T follicular helper cell (primary cell): ENCODE results near the gene PRR5L.

ENCODE experiments used
- DNase-seq: peaks from one replicate; pipeline ENCODE4 v3.0.0-alpha.2; 2020; ENCODE audit warnings: low read depth

The PRR5L gene

DNA sequence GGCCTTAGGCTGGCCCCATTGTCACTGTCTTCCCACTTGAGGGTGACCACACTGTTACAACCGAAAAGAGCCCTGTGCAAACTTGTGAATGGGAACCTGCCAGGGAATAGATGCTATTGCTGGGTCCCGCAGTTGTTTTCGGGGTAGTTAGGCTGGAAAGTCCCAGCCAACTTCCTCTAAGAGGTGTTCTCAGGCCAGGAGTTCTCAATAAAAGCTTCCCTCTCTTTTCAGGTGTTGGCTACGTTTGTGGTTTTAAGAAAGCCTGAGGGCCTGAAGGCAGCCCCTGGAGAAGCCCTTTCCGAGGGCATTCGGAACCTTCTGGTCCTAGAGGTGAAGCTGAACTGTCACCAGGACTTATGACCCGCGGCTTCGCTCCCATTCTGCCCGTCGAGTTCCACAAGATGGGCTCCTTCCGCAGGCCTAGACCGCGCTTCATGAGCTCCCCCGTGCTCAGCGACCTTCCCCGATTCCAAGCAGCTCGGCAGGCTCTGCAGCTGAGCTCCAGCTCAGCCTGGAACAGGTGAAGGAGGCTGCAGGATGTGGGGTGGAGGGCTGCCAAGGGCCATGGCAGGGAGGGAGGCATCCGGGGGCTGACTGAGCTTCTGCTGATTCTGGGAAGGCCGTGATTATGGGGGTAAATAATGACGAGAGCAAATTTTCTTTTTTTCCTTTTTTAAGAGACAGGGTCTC is 104.8 kb downstream of the PRR5L start:
- no peak for DNase-seq

DNA sequence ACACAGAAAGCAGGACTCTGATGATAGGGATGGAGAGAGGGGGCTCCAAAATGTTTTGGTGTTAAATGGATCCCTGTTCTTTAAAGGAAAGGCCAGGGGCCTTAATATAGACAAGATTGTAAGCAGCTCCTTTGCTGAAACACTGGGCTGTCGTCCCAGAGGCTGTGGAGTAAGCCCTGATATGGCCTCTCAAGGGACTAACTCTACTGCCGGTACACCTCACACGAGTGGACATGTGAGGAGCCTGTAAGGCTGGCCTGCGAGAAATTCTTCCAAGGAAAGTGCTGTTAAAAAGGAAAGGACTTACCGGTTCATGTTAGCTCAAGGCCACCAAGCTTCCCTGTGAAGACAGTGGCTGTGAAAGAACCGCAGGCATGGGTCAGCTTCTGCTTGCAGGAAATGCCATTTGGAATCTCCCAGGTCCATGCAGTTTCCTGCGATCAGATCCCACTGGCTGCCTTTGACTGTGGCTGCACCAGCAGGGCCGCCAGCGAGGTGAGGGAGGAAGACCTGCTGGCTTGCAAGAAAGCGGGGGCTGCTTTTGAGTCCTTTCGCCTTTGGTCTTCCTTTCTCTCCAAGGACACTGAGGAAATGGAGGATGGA is 106.6 kb downstream of the PRR5L start:
- DNase-seq = no peak

DNA sequence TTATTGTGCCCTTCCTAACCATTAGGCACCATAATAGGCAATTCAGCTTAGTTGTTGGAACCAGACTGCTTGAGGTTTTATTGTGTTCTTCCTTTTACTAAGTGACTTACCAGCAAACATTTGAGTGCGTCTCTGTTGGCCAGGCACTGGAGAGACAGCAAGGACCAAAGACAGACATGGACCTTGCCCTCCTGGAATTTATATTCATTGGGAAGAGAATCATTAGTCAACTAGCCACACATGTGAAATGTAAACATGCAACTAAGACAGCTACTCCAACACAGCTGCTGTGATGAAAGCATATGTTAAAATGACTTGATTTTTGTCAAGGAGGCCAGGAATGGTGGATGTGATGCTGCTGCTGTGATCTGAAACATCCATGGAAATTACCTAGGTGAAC is 107.6 kb downstream of the PRR5L start:
- DNase-seq = no peak

DNA sequence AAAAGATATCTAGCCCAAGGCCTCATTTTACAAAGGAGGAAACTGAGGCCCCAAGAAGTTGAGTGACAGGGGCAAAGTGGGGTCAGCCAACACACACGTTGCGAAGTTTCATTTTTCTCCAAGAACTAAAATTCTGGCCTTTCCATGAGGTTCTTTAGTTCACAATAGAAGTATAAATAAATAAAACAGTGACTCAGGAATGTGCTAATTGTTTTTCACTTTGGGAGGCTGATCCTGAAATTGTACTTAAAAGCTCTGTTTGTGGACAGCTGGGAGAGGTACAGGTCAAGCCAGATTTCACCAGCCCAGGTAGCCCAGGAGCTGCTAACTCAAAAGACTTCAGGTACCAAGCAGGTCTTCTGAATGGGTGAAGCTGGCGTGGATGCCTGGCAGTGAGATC is 108.7 kb downstream of the PRR5L start:
- no peak for DNase-seq

DNA sequence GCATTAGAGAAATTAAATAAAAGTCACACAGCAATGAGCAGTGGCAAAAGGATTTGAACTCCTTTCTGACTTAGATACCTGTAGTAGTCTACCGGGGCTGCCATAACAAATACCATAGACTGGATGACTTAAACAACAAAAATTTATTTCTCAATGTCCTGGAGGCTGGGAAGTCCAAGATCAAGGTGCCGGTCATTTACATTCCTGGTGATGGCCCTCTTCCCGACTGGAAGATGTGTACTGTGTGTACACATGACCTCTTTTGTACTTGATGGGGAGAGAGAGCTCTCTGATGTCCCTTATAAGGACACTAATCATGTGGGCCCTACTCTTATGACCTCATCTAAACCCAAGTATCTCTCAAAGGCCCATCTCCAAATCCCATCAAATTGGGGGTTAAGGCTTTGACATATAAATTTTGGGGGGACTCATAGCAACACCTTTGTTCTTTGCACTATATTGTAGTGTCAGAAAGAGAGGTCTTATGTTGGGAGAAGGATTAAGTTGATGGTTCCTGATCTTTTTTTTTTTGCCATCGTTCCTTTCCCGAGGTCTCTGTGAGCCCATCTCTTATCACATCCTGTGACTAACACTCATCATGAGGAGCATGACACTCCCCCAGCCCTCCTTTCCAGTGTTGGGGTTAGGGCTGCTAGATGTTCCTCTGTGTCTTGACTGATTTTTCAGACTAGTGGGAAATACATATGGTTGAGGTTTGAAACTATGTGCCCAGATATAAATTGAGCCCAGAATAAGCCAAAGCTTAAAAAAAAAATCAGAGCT is 109.7 kb downstream of the PRR5L start:
- DNase-seq = no peak

DNA sequence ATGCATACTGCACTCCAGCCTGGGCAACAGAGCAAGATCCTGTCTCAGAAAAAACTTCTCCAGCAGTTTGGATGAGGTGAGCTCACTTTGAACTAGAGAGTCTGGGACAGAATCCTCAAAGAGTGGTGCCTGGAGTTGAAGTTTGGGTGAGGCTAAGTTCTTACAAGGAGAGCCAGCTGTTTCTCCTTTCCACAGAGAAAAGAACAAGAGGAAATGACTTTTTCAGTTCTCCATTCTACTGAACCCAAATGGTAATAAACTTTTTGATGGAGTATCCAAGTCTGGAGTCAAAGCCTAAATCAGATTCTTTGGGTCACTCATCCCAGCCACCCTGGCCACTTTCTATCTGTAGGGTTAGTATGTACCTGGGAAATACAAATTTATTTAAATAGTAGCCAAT is 111.3 kb downstream of the PRR5L start:
- DNase-seq = no peak

DNA sequence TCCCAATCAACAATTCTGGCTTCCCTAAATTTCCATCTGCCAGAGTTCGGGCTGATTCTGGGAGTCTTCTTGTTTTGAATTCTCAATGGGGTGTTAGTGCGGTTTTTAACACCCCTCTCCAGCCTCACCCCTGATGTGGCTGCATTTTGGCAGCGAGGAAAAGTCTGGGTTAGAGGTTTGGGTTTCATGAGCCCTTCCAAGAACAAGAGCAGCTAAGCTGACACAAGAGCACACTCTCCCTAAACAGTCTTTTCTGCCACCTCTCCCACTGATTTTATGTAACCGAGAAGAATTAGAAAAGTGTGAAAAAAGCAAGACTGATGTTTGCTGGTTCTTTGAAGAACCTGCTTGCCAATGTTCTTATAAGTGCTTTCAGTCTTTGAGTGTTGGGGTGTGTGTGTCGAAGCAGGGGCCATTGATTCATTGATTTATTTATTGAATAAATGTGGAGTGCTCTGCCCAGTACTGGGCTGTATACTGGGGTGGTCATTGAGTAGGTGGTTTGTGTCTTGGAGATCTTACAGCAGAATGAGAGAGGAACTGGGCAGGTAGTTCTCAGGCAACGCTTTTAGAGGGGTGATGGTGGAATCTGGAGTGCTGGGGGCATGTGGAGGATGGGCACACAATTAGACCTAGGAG is 112.5 kb downstream of the PRR5L start:
- no peak for DNase-seq

DNA sequence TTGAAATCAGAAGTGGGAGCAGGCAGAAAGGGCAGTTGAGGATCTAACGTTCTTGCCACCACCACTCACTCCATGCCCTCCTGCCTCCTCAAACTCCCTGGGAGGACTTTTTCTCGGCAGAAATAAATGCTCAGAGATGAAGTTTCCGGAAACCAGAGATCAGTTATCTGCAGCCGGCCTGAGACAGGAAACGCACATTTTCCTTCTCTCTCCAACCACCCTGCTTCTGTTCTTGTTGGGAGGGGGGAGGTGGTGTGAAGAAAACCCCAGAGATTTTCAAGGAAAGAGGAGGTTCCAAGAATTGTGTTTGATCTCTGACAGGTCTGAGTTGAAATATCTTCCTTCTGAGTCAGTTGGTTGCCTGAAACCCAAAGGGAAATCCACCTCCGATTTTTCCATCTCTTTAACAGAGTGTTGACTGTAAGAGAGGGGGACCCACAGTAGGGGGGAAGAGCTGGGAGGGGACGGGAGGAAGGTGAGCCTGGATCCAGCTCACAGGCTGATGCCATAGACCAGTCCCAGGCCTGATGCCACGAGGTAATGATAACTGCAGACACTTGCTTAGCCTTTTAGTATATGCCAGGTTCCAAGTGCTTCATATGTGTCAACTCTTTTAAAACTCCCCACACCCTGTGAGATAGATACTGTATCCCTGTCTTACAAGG is 113.2 kb downstream of the PRR5L start:
- no peak for DNase-seq

DNA sequence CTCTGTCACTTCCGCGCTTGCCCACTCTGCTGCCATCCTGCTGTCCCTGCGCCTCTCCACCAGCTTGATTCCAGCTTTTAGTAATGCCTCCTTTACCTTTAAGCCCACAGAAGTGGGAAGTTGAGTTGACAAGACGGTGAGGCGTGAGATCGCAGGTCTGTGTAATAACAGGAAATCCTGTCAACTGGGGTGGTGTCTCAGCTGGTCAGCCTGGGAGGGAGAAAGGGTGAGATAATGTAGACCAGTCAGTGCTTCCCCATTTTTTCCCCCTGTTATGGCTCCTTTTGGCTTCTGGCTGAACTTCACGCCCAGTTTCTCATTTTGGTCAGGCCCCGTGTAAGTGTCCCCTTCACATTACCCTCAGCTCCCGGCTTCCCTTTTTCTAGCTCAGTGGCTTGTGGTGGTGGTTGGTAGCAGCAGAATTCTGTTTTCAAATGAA is 115.1 kb downstream of the PRR5L start:
- no peak for DNase-seq

DNA sequence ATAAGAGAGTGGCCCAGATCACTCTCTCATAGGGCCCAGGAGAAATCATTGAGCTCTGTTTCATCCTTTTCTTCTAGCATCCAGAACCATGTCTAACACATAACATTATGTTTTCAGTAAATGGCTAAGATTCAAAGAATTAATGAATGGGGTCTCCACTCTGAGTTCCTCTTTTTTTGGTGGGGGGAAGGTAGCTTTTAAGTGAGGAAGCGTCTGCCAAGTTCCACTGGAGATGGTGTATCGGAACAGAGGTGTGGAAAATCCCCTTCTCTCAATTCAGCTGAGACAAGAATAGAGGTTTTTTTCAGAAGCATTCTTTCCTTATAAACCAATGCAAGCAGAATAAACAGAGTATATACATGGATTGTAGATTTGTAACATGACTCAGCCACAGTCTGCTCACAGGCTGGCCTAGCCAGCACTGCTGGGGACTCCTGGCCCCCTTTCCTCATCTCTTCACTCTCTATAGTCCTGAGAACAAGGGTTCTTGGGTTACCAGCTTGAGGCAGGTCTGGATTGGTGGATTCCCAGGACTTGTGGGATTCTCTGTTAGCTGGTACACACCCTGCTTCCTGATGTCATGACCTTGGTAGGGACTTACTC is 116.8 kb downstream of the PRR5L start:
- DNase-seq = no peak

DNA sequence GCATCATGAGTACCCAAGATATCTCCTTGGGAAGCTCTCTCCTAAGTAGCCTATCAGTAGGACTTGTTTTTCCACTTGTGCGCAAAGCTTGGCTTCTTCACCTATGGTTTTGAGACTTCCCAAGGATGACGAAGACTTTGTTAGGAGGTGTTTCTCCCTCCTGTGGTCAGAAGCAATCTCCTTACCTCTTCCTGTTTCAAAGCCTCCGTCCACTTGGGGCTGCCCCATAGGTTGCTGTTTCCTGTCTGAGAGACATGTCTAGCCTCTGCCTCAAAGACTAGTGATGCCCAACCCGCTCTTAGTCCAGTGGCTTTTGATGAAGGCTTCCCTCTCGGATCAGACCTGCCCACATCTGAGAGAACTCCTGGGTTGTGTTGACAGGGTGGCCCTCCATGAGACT is 121.1 kb downstream of the PRR5L start:
- no peak for DNase-seq

DNA sequence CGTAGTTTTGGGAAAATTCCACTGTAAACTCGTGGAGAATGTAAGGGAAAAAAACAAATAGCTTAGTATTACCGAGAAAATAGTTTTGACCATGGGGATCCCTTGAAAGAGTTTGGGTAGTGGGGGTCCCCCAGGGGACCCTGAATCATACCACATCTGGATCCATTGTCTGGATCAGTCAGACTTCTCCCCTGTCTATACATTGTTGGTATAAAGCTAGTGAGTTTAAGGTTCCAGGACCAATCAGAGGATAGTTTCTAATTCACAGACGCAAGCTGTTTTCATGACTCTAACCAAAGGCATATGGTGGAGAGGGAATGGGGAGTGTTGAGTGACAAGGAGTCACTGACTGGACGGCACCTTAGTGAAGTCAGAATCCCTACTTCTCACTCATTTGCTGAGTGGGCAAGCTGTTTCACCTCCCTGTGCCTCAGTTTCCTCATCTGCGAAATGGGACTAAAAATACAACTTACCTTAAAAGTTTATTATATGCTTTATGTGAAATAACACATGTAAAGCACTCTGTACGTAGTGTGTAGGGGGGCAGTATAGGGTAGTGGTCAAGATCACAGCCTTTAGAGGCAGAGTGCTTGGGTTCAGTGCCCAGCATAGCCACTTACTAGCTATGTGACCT is 123.8 kb downstream of the PRR5L start:
- DNase-seq = no peak

DNA sequence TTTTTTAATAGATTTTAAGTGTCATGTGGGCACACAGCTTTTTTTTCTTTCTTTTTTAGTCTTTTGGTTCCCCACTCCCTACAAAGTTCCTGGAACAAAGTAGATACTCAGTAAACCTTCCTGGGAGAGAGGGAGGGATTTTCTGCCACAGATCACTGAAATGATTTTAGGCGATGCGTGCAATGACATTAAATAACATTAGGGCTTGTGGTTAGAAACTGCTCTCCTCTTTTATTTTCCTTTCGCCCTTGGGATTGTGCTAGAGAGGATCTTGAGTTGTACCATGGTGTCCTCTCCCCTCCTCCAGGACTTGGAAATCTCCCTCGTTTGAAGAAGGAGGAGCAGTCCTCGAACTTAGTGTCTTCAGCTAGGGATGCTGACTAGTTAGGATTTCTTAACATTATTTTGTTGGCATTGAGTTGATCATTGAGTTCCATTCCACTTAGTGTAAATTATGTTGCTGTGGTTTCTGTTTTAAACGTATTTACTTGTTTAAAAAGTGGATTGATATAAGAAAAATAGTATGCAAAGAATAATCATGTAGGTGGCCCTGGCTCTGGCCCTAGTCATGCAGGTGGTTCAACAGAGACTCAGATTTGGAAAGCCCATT is 125.6 kb downstream of the PRR5L start:
- no peak for DNase-seq

DNA sequence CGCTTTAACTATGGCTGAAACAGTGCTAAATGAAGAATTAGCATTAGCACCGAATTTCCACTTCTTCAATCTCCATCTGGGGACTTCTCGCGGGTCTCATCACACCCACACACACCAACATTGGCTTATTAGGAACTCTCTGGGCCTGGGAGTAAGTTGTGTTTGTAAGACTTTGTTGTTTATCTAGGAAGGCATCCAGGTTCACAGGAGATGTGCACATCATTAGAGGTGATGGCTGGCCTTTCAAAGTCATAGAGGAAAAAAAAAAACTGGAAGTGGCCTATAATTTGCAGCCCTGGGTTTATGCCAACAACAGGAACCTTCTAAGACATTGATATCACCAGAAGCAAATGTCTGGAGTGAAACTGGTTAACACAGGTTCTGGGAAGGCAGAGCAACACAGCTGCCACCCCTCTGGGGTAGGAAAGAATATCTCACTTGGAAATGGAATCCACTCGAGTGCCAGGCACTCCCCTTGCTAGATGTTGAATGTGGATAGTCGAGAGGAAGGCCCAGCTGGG is 129.5 kb downstream of the PRR5L start:
- no peak for DNase-seq

DNA sequence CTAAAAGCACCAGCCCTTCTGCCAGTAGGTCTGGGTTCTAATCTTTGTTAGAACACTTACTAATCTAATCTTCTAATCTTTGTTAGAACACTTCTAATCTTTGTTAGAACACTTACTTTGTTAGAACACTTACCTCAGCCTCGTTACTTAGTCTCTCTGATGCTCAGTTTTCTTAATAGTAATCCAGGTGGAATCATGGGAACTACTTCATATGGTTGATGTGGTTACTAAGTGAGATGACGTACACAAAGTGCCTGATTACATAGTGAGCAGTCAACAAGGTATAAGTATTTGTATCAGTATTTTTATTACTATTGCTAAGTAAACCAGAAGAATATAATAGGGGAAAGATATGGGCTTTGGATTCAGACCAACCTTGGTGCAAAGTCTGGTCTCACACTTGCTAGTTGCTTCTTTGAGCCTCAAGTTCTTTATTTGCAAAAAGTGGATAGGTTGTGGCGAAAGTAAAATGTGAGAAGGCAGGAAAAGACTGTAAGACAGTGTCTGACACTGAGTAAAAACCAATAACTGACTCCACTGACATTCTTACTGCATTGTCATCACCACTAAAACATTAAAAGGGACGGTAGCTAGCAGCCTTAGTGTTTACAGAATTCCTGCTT is 130.2 kb downstream of the PRR5L start:
- no peak for DNase-seq

DNA sequence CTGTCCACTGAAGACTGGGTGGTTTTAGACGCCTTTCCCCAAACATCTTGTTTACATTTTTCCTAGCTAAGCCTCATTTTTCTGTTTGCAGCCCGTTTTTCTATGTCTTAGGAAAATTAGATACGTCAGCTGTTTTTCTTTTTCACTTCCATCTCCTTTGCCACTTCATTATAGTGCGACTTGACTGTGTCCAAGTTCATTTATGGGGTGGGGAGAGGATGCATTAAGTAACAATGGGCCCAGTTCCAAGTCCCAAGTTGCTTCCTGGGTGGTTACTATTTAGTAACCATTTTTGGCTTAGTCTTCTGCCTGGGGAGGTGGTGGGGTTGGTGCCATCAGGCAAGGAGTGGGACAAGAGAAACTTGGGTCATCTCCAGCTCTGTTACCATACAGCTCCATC is 131.0 kb downstream of the PRR5L start:
- DNase-seq = no peak

DNA sequence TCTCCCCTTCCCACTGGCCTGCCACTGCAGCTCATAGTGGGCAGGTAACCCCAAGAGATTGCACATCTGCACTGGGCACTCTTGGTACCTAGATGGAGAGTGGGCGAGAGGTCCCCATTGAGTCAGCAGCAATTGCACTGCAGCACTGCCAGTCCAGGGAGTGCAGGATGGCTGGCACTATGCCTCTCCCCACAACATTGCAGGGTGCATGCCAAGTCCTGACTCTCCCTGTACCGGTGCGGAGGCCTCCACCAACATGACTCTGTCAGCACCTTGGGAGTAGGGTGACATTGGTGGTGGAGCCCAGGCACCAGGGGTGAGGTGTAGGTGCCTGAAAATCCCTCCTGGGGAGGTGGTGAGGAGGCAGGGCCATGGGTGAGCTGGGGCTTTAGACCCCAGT is 131.8 kb downstream of the PRR5L start:
- no peak for DNase-seq

DNA sequence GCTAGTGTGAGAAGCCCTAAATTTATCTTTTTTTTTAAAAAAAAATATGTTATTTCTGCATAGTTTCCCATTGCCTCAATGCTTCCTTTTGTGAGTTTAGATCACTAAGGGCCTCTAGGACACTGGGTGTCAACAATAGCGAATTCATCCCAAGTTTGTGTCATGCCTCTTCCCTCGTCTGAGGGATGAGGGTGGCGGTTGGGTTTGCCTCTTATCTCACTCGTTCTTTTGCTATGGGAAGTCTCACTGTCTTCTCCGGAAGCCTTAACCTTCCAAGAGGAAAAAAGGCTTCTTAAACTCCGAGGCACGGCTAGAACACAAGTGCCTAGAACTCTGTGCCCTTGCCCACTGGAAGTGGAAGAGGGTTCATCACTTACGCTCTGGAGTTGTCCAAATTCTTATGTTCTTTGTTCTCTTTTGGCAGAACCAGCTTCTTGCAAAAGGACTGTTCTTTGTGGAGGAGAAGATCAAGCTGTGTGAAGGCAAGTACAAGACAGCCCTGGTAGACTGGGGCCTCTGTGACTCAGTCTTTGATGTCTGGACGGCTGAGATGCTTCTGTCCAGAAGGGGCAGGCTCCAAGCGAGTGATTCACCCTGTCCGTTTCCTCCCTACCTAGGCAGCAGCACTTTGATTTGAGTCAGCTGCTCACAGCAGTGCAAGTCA is 135.5 kb downstream of the PRR5L start:
- no peak for DNase-seq

DNA sequence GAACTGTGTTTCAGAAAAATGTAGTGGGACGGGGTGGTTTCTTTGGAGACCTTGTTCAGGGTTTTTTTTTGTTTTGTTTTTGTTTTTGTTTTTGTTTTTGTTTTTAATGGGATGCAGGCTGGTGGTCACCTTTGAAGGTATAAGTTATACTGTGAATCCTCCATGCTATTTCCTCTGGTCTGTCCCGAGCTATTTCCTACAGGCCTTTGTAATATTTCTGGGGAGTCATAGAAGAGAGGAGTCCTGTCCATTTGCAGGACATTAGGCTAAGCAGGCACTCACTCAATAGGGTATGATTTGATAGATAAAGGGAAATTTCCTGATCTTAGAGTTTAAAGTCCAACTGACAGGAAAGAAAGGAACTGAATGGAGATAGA is 136.0 kb downstream of the PRR5L start:
- DNase-seq = no peak

DNA sequence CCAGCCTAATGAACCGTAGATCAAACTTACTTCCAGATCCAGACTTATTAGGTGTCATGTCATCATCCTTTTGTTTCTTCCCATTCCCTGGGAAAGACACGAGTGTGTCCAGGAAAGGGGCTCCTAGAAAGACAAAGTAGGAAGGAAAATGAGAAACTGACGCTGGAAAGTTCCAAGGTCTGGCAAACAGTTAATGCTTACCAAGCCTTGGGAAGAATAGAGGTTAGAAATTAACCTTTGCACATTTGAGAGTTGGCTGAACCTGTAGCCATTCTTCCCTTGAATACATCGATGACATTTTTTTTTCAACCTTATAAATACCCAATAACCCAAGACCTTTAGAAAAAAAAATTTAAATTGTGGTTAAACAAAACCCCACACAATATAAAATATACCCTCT is 136.7 kb downstream of the PRR5L start:
- no peak for DNase-seq
